K562 (cell line): Measurements from ENCODE around the gene HOXA2. TPM values are rescaled to one million over a fixed set of nuclear protein-coding genes. Genes with fewer than 3 reads are reported as not detected.

Source experiments
- ATAC-seq: fragments of 200-7000 bp; cut with Tn5 transposase; 3 replicates; pipeline ENCODE4 v1.9.1; 2020; ENCODE audit warnings: moderate library complexity
- BruUV-seq: library from RNA; stranded (reverse); fragments of 400-500 nt; replicated peaks from 2 replicates; lab custom pipeline; 2021; lab: Mats Ljungman, UMichigan
- CTCF ChIA-PET: fragments of 300-600 bp; formaldehyde crosslinking; extraction: SDS; loops from one replicate; lab custom pipeline; 2021; ENCODE audit warnings: low intra/inter-chr PET ratio; lab: Yijun Ruan, JAX
- POLR2A ChIA-PET: fragments of 300-600, 350-650 bp; sonication (Branson Sonifier 250); formaldehyde crosslinking; extraction: SDS; loops from one replicate; lab custom pipeline; 2021; ENCODE audit warnings: antibody characterized with exemption, inconsistent platforms; lab: Yijun Ruan, JAX
- DNase-seq, 4 experiments: peaks; one replicate each; pipeline versions ENCODE4 v3.0.0 to v3.0.0-alpha.2; 2011 to 2018; ENCODE audit warnings: low spot score in 3 of 4, mixed read lengths in 3 of 4; ENCODE audit errors: extremely low read depth in 1 of 4
- FAIRE-seq: peaks from 2 replicates; lab custom pipeline; 2011; peaks lifted over from hg19 to GRCh38; lab: Jason Lieb, UNC
- H2AFZ ChIP-seq: 2 replicates; pipeline ENCODE4 v1.6.0; 2011; ENCODE audit warnings: low read depth, low read length, control low read depth, inconsistent platforms
- H3K27ac ChIP-seq: fragments of 200-600 bp; 3 replicates; pipeline ENCODE4 v1.8.0; 2011; ENCODE audit warnings: low read depth, mild to moderate bottlenecking, control low read depth, inconsistent platforms, low read length, moderate library complexity, mixed read lengths; ENCODE audit errors: extremely low read depth
- H3K27me3 ChIP-seq, 2 experiments: fragments of 300-600 bp in 1 of 2; 2 replicates in 1 of 2; 3 replicates in 1 of 2; pipeline versions ENCODE4 v1.6.0 to v1.8.0; 2011; ENCODE audit warnings: inconsistent platforms in 2 of 2, low read length in 2 of 2, mild to moderate bottlenecking in 1 of 2, mixed read lengths in 1 of 2, moderate library complexity in 1 of 2; ENCODE audit not compliant: control insufficient read depth in 2 of 2, insufficient read depth in 2 of 2
- H3K36me3 ChIP-seq: fragments of 300-600 bp; 3 replicates; pipeline ENCODE4 v1.8.0; 2011; ENCODE audit warnings: mild to moderate bottlenecking, low read length, inconsistent platforms; ENCODE audit not compliant: control insufficient read depth, insufficient read depth
- H3K4me1 ChIP-seq, 2 experiments: fragments of 200-600 bp in 1 of 2; replicated peaks in 1 of 2; 2 replicates in 1 of 2; 3 replicates in 1 of 2; pipeline versions ENCODE4 v1.5.1 to v1.8.0; 2011; ENCODE audit warnings: inconsistent platforms in 2 of 2, low read length in 2 of 2, mild to moderate bottlenecking in 1 of 2, mixed read lengths in 1 of 2, moderate library complexity in 1 of 2; ENCODE audit not compliant: control insufficient read depth in 2 of 2, insufficient read depth in 2 of 2
- H3K4me2 ChIP-seq: 2 replicates; pipeline ENCODE4 v1.6.1; 2011; ENCODE audit warnings: low read length, control low read depth, inconsistent platforms, mixed read lengths; ENCODE audit not compliant: insufficient read depth
- H3K4me3 ChIP-seq: fragments of 200-600 bp; sonication (generic), shearing (Covaris generic); 2 replicates; pipeline ENCODE4 v1.5.1; 2016; ENCODE audit warnings: control low read depth, inconsistent platforms
- H3K79me2 ChIP-seq: fragments of 200-600 bp; 3 replicates; pipeline ENCODE4 v1.8.0; 2011; ENCODE audit warnings: low read length, inconsistent platforms; ENCODE audit not compliant: control insufficient read depth, insufficient read depth
- H3K9ac ChIP-seq, 2 experiments: 2 replicates each; pipeline versions ENCODE4 v1.6.0 to v1.6.1; 2011; ENCODE audit warnings: low read depth in 2 of 2, low read length in 2 of 2, control low read depth in 1 of 2, inconsistent platforms in 1 of 2, mild to moderate bottlenecking in 1 of 2, mixed read lengths in 1 of 2; ENCODE audit not compliant: insufficient read depth in 1 of 2
- H3K9me1 ChIP-seq: one replicate; pipeline ENCODE4 v1.6.0; 2011; ENCODE audit warnings: inconsistent platforms, mild to moderate bottlenecking, low read length, moderate library complexity; ENCODE audit not compliant: control insufficient read depth, insufficient read depth
- H3K9me3 ChIP-seq: replicated peaks from 2 replicates; pipeline ENCODE4 v1.5.1; 2011; ENCODE audit warnings: low read depth, low read length, inconsistent platforms; ENCODE audit not compliant: control insufficient read depth, insufficient read depth
- H4K20me1 ChIP-seq: replicated peaks from 2 replicates; pipeline ENCODE4 v1.6.1; 2011; ENCODE audit warnings: low read length, inconsistent platforms, mixed read lengths; ENCODE audit not compliant: control insufficient read depth, insufficient read depth
- CBX8 ChIP-seq: fragments of 200-600 bp; sonication (generic); IDR thresholded peaks from 2 replicates; pipeline ENCODE4 v1.6.1; 2012; ENCODE audit warnings: borderline replicate concordance, mixed run types, low read depth, mild to moderate bottlenecking, moderate library complexity, mixed read lengths, low read length, control low read depth, inconsistent platforms; ENCODE audit not compliant: poor library complexity, severe bottlenecking; ENCODE audit errors: extremely low read depth
- CEBPB ChIP-seq: fragments of 450-650 bp; IDR thresholded peaks from 2 replicates; pipeline ENCODE4 v1.6.1; 2016; ENCODE audit warnings: missing genetic modification characterization, missing compliant biosample characterization
- CGGBP1 ChIP-seq: fragments of 250-450 bp; sonication (Bioruptor Pico); IDR thresholded peaks from 2 replicates; pipeline ENCODE4 v1.9.0; 2021; ENCODE audit warnings: mild to moderate bottlenecking
- ELF1 ChIP-seq: fragments of 200-800 bp; sonication (Bioruptor generic); IDR thresholded peaks from 2 replicates; pipeline ENCODE4 v1.6.1; 2016; ENCODE audit warnings: missing genetic modification characterization, missing compliant biosample characterization
- MTA2 ChIP-seq: fragments of 450-650 bp; IDR thresholded peaks from 2 replicates; pipeline ENCODE4 v1.6.1; 2016; ENCODE audit warnings: low read depth
- RAD51 ChIP-seq: fragments of 450-650 bp; IDR thresholded peaks from 2 replicates; pipeline ENCODE4 v1.7.1; 2016; ENCODE audit warnings: low read depth, mild to moderate bottlenecking, borderline replicate concordance
- RHOXF2B ChIP-seq: fragments of 250-450 bp; sonication (Bioruptor Pico); conservative IDR thresholded peaks from 2 replicates; pipeline ENCODE4 v1.5.1; 2021
- USF2 ChIP-seq: sonication (generic); formaldehyde crosslinking; IDR thresholded peaks from 2 replicates; pipeline ENCODE4 v1.5.0; 2020; ENCODE audit warnings: missing genetic modification reagents
- WGBS: fragments of 100-300 bp; shearing (Covaris generic); methylation state at CpG from one replicate; pipeline ENCODE4 v1.1.6; 2016; ENCODE audit warnings: low coverage, mixed read lengths; ENCODE audit not compliant: insufficient coverage; ENCODE audit errors: missing lambda C conversion rate; 5-methylcytosine and 5-hydroxymethylcytosine counted together
- in situ Hi-C: fragments of 300-500 bp; cut with MboI; formaldehyde crosslinking; loops from 4 replicates; pipeline ENCODE4 v1.15.0; 2018; ENCODE audit warnings: inconsistent platforms, mixed read lengths
- intact Hi-C: fragments of 100-400 bp; cut with micrococcal nuclease; formaldehyde crosslinking; loops from 2 replicates; pipeline ENCODE4 v1.14.2; 2022
- polyA plus RNA-seq, 8 experiments: library from polyadenylated mRNA; depleted of rRNA in 4 of 8; stranded (reverse) in 5 of 8; unstranded in 3 of 8; fragments of >200 nt; fragmentation: Nextera tagmentation in 2 of 8; fragmentation: Illumina TruSeq in 1 of 8; extraction: Ambion mirVana in 2 of 8; extraction: Trizol in 1 of 8; gene quantifications; 2 replicates each; pipeline versions ENCODE4 v1.2.1 to v1.2.3, GENCODE V29; 2011 to 2014; ENCODE audit warnings: inconsistent platforms in 1 of 8, missing spikeins in 1 of 8
- total RNA-seq, 7 experiments: library from RNA; depleted of rRNA in 6 of 7; stranded (reverse); fragments of >200 nt in 6 of 7; fragmentation: Illumina TruSeq in 2 of 7; extraction: Trizol in 2 of 7; gene quantifications; 2 replicates each; pipeline versions ENCODE4 v1.2.1 to v1.2.3, GENCODE V29; 2011 to 2021; ENCODE audit warnings: low replicate concordance in 1 of 7

HOXA2 gene
- total and polyA plus RNA-seq, 9 of the 15 experiments (the other 6 are each of a cell fraction or from before 2014, with no cell fraction given): 0.04 TPM; not detected in 8

- TF ChIP-seq CBX8 (no peak), CGGBP1 (CRISPR knock-in tag) (no peak), RAD51 (no peak), RHOXF2B (CRISPR knock-in tag) (no peak)
- TF ChIP-seq, all 486 proteins: peak for 0
These were observed 36.3 kb downstream of the HOXA2 start (continued) for GRCh38 chr7:27066148-27066547.

- intact Hi-C loops: no loop called here
- DNase-seq (no peak), FAIRE-seq (no peak), ATAC-seq (no peak)
- Histone ChIP-seq H3K9me1 (no peaks in the 10 kb centered on the region), H3K4me2 (no peak overlapping the region), H3K9me3 (no peaks in the 10 kb centered on the region), H2AFZ (no peak overlapping the region), H3K79me2 (no peaks in the 10 kb centered on the region), H3K36me3 (no peaks in the 10 kb centered on the region), H4K20me1 (no peaks in the 10 kb centered on the region), H3K4me1 (no peaks in the 10 kb centered on the region), H3K27me3 (no peaks in the 10 kb centered on the region; a peak in 3 of 5 replicates), H3K27ac (no peak overlapping the region), H3K4me3 (no peak overlapping the region), H3K9ac (no peak overlapping the region)
- TF ChIP-seq ELF1 (tag): no peak
- TF ChIP-seq CEBPB (tag): no peak
- TF ChIP-seq USF2 (CRISPR knock-in tag): 0 out of 2 replicates have a peak, but pooled peaks have one; percentile 10
- TF ChIP-seq MTA2: no peak
- POLR2A ChIA-PET: no interaction called here
- CTCF ChIA-PET: no interaction called here
- BruUV-seq: no TSS peak
- in situ Hi-C loops: no loop called here
- WGBS: 0% methylated on average over 2 of the region's 2 CpGs
These were observed 36.8 kb downstream of the HOXA2 start for GRCh38 chr7:27065709-27066108.
